CD14-positive monocyte (primary cell): ENCODE data around the gene PIEZO2. TPM values are rescaled to one million over a fixed set of nuclear protein-coding genes. Genes with fewer than 3 reads are reported as not detected.

Experiments used
- DNase-seq, 3 donors: peaks; one replicate each; pipeline ENCODE4 v3.0.0-alpha.2; 2011 to 2022
- H2AFZ ChIP-seq: 2 replicates; pipeline ENCODE4 v1.6.0; 2012; ENCODE audit warnings: mild to moderate bottlenecking, low read depth, low read length, inconsistent platforms; ENCODE audit not compliant: insufficient read depth, poor library complexity, severe bottlenecking
- H3K27ac ChIP-seq, 2 donors: 1 replicate in 1 of 2; 2 replicates in 1 of 2; pipeline ENCODE4 v1.5.1; 2012 to 2013; ENCODE audit warnings: low read length in 2 of 2, control low read depth in 1 of 2, inconsistent platforms in 1 of 2, low read depth in 1 of 2, mild to moderate bottlenecking in 1 of 2
- H3K27me3 ChIP-seq, 2 donors: one replicate each; pipeline versions ENCODE4 v1.6.0 to v1.6.1; 2011 to 2013; ENCODE audit warnings: low read length in 2 of 2; ENCODE audit not compliant: control insufficient read depth in 2 of 2, insufficient read depth in 2 of 2
- H3K36me3 ChIP-seq, 2 donors: replicated peaks in 1 of 2; 1 replicate in 1 of 2; 2 replicates in 1 of 2; pipeline versions ENCODE4 v1.5.1 to v1.6.1; 2012 to 2013; ENCODE audit warnings: low read length in 2 of 2, control low read depth in 1 of 2, inconsistent platforms in 1 of 2, mild to moderate bottlenecking in 1 of 2; ENCODE audit not compliant: insufficient read depth in 2 of 2, control insufficient read depth in 1 of 2
- H3K4me1 ChIP-seq, 2 donors: 1 replicate in 1 of 2; 2 replicates in 1 of 2; pipeline versions ENCODE4 v1.5.1 to v1.6.1; 2012 to 2013; ENCODE audit warnings: low read length in 2 of 2, control low read depth in 1 of 2, inconsistent platforms in 1 of 2, mild to moderate bottlenecking in 1 of 2, moderate library complexity in 1 of 2; ENCODE audit not compliant: insufficient read depth in 2 of 2, control insufficient read depth in 1 of 2
- H3K4me2 ChIP-seq: replicated peaks from 2 replicates; pipeline ENCODE3; 2012; ENCODE audit warnings: low read length, moderate library complexity, mild to moderate bottlenecking; ENCODE audit not compliant: poor library complexity, severe bottlenecking; ENCODE audit errors: extremely low read depth
- H3K4me3 ChIP-seq, 3 experiments: fragments of 200-600 bp in 1 of 3; sonication (generic) in 1 of 3; replicated peaks in 1 of 3; 1 replicate in 2 of 3; 2 replicates in 1 of 3; pipeline ENCODE4 v1.5.1; 2011 to 2013; ENCODE audit warnings: low read length in 3 of 3, mild to moderate bottlenecking in 3 of 3, control low read depth in 2 of 3, low read depth in 2 of 3, inconsistent platforms in 1 of 3, moderate library complexity in 1 of 3
- H3K79me2 ChIP-seq: 2 replicates; pipeline ENCODE4 v1.6.0; 2012; ENCODE audit warnings: mild to moderate bottlenecking, control low read depth, inconsistent platforms, low read length, moderate library complexity; ENCODE audit not compliant: insufficient read depth
- H3K9ac ChIP-seq: 2 replicates; pipeline ENCODE4 v1.6.0; 2017; ENCODE audit warnings: low read length, mild to moderate bottlenecking; ENCODE audit not compliant: insufficient read depth, poor library complexity, severe bottlenecking
- H3K9me3 ChIP-seq, 2 donors: replicated peaks in 1 of 2; 1 replicate in 1 of 2; 2 replicates in 1 of 2; pipeline versions ENCODE4 v1.5.1 to v1.6.1; 2012 to 2013; ENCODE audit warnings: low read length in 2 of 2, control low read depth in 1 of 2; ENCODE audit not compliant: control insufficient read depth in 1 of 2, insufficient read depth in 1 of 2
- H4K20me1 ChIP-seq: 2 replicates; pipeline ENCODE4 v1.6.0; 2012; ENCODE audit warnings: mild to moderate bottlenecking, low read length, control low read depth, moderate library complexity; ENCODE audit not compliant: insufficient read depth
- H3K27ac Mint-ChIP-seq, 7 donors: one replicate each; pipeline ENCODE4 v1.8.0; 2020; ENCODE audit warnings: mild to moderate bottlenecking in 7 of 7, mixed read lengths in 7 of 7, moderate library complexity in 6 of 7, inconsistent platforms in 2 of 7
- H3K27me3 Mint-ChIP-seq, 3 donors: one replicate each; pipeline ENCODE4 v1.8.0; 2021 to 2022; ENCODE audit warnings: low read depth in 3 of 3, mild to moderate bottlenecking in 3 of 3, mixed read lengths in 3 of 3, moderate library complexity in 3 of 3, inconsistent platforms in 1 of 3
- H3K36me3 Mint-ChIP-seq, 2 donors: one replicate each; pipeline ENCODE4 v1.8.0; 2020; ENCODE audit warnings: mixed read lengths in 2 of 2, inconsistent platforms in 1 of 2, mild to moderate bottlenecking in 1 of 2
- H3K4me1 Mint-ChIP-seq: one replicate; pipeline ENCODE4 v1.8.0; 2020; ENCODE audit warnings: mild to moderate bottlenecking, mixed read lengths
- H3K4me3 Mint-ChIP-seq, 2 donors: one replicate each; pipeline ENCODE4 v1.8.0; 2020; ENCODE audit warnings: mild to moderate bottlenecking in 2 of 2, mixed read lengths in 2 of 2, moderate library complexity in 1 of 2
- H3K9me3 Mint-ChIP-seq, 7 donors: one replicate each; pipeline ENCODE4 v1.8.0; 2020 to 2022; ENCODE audit warnings: mixed read lengths in 7 of 7, mild to moderate bottlenecking in 6 of 7, moderate library complexity in 6 of 7, inconsistent platforms in 2 of 7
- WGBS: methylation state at CpG from one replicate; pipeline ENCODE4 v1.1.5; 2013; ENCODE audit warnings: missing lambda C conversion rate; ENCODE audit not compliant: insufficient coverage; 5-methylcytosine and 5-hydroxymethylcytosine counted together
- intact Hi-C, 2 donors: fragments of 100-400 bp; cut with micrococcal nuclease; formaldehyde crosslinking; loops; one replicate each; pipeline versions ENCODE4 v1.15.0 to v1.15.1; 2023
- polyA plus RNA-seq, 3 donors: library from polyadenylated mRNA; depleted of rRNA in 1 of 3; unstranded in 2 of 3; stranded (reverse) in 1 of 3; fragments of 300-500 nt in 2 of 3; fragments of >200 nt in 1 of 3; fragmentation: Illumina TruSeq in 2 of 3; gene quantifications; 1 replicate in 2 of 3; 2 replicates in 1 of 3; pipeline ENCODE4 v1.2.3, GENCODE V29; 2012 to 2021
- TF ChIP-seq, protein P1 (sequence below): fragments of 200-600 bp; IDR thresholded peaks from one replicate; pipeline ENCODE4 v1.8.0; 2022; ENCODE audit warnings: antibody characterized with exemption, mild to moderate bottlenecking

Gene PIEZO2
- polyA plus RNA-seq, 3 donors: not detected

DNA sequence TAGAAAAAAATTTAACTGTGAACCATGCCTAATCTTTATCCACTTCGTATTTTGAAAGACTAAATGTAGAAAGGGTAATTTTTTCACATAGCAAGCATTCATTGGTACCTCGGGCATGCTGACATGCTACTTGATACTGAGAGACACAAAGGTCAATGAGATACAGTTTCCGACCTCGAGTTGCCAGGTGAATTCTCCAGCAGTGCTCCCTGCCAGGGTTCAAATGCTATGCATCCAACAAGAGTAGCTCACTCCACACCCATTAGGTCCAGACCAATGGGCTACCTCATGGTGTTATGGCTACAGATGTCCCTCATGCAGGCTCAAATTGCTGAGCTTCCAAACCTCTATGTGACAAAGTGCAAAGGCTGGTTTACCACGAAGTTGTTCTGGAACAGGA, 305.8 kb downstream of the PIEZO2 start:
- Histone ChIP-seq H2AFZ (no peak overlapping the region), H3K4me3 (no peak overlapping the region), H3K27ac (no peak overlapping the region), H4K20me1 (no peaks in the 10 kb centered on the region), H3K9me3 (no peaks in the 10 kb centered on the region), H3K27me3 (no peaks in the 10 kb centered on the region), H3K79me2 (no peaks in the 10 kb centered on the region), H3K9ac (no peak overlapping the region), H3K36me3 (no peaks in the 10 kb centered on the region), H3K4me1 (no peaks in the 10 kb centered on the region), H3K4me2 (no peak overlapping the region)
- WGBS: 100% methylated on average over 3 of the region's 5 CpGs
- Mint-ChIP-seq H3K4me3 (no peak overlapping the region), H3K36me3 (no peaks in the 10 kb centered on the region), H3K9me3 (peaks cover 0 to 2% (median 0%) of the 10 kb centered on the region in 7 donors), H3K4me1 (no peaks in the 10 kb centered on the region), H3K27me3 (peaks cover 1 to 3% (median 1%) of the 10 kb centered on the region in 3 donors), H3K27ac (no peak overlapping the region)
- intact Hi-C loops: no loop called here
- TF ChIP-seq, protein P1, sequence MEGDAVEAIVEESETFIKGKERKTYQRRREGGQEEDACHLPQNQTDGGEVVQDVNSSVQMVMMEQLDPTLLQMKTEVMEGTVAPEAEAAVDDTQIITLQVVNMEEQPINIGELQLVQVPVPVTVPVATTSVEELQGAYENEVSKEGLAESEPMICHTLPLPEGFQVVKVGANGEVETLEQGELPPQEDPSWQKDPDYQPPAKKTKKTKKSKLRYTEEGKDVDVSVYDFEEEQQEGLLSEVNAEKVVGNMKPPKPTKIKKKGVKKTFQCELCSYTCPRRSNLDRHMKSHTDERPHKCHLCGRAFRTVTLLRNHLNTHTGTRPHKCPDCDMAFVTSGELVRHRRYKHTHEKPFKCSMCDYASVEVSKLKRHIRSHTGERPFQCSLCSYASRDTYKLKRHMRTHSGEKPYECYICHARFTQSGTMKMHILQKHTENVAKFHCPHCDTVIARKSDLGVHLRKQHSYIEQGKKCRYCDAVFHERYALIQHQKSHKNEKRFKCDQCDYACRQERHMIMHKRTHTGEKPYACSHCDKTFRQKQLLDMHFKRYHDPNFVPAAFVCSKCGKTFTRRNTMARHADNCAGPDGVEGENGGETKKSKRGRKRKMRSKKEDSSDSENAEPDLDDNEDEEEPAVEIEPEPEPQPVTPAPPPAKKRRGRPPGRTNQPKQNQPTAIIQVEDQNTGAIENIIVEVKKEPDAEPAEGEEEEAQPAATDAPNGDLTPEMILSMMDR: no peak
- no peak for DNase-seq

- WGBS: no CpG with 5 or more reads among the region's 1 CpG
- no peaks in the 10 kb centered on the region for H3K9me3 ChIP-seq
- TF ChIP-seq, protein P1: no peak
- no peaks in the 10 kb centered on the region for H3K4me1 ChIP-seq
- no peak overlapping the region for H3K4me3 ChIP-seq
- no peak overlapping the region for H3K4me3 Mint-ChIP-seq
- H3K4me2 ChIP-seq: no peak overlapping the region
- no peaks in the 10 kb centered on the region for H3K79me2 ChIP-seq
- H3K27me3 Mint-ChIP-seq: peaks cover 1 to 3% (median 1%) of the 10 kb centered on the region in 3 donors
- no peak overlapping the region for H2AFZ ChIP-seq
- no peaks in the 10 kb centered on the region for H3K36me3 Mint-ChIP-seq
- H4K20me1 ChIP-seq: no peaks in the 10 kb centered on the region
- intact Hi-C loops: no loop called here
- peaks cover 0 to 2% (median 0%) of the 10 kb centered on the region in 7 donors for H3K9me3 Mint-ChIP-seq
- DNase-seq: no peak
- no peaks in the 10 kb centered on the region for H3K27me3 ChIP-seq
- no peak overlapping the region for H3K9ac ChIP-seq
- H3K4me1 Mint-ChIP-seq: no peaks in the 10 kb centered on the region
- no peak overlapping the region for H3K27ac ChIP-seq
- H3K36me3 ChIP-seq: no peaks in the 10 kb centered on the region
- no peak overlapping the region for H3K27ac Mint-ChIP-seq
Measured at GRCh38 chr18:10842861-10843260, 306.5 kb downstream of the PIEZO2 start.
